KG1 (cell line): ENCODE data around the gene MUC5AC.

Experiments
- DNase-seq: peaks from one replicate; lab custom pipeline; 2025; lab: John Stamatoyannopoulos, UW

MUC5AC gene

DNA sequence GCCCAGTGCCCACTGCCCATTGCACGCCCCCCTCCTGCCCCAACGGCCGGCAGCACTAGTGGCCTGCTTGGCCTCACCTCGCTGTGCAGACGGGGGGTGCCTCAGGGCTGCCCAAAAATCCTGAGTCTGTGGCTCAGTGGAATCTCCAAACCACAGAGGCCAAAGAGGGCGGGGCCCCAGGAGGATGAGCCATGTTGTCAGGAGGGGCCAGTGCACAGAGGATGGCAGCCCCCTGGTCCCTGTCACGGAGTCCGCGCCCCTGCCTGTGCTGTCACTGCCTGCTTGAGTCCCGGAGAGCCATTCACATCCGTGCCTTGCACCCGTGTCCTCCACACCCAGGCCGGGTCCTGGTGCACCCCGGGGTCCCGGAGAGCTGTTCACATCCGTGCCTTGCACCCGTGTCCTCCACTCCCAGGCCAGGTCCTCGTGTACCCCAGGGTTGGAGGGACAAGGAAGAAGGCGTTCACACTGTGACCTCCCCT is 36.4 kb upstream of the MUC5AC start:
- DNase-seq, result no peak

DNA sequence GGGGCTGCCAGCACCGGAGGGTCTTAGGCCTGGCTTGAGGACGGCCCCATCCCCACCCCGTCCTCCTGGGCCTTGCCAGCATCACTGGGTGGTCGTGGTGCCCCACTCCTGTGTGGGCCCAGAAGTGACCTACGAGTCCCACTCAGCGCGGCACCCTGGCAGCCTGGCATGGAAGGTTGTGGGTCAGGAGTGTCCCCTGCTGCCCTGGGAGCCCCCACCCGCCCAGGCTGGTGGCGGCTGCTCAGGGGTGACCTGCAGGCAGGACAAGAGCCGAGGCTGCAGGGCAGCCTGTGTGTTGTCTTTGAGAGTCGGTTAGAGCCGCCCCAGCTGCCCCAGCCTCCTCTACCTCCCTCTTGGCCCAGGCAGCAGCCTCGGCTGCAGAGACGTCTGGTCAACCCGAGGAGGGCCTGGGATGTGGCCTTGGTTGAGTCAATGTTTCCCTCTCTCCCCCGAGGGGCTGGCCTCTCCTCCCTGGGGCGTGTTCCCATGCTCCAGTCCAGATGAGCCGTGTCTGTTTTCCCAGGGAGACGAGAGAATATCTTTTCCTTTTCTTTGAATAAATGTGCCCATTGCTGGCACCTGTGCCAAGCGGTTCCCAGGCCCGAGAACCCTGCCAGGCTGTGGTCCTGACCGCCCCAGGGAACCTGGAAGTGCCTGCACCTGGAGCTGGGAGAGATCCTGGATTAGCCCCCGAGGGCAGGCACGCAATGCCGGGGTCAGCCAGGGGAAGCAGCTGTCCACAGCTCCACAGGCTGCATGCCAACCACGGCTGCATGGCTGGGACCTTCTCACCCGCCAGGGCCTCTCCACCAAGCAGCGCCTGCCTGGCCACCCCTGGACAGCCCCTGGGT is 35.7 kb upstream of the MUC5AC start:
- DNase-seq, result no peak

DNA sequence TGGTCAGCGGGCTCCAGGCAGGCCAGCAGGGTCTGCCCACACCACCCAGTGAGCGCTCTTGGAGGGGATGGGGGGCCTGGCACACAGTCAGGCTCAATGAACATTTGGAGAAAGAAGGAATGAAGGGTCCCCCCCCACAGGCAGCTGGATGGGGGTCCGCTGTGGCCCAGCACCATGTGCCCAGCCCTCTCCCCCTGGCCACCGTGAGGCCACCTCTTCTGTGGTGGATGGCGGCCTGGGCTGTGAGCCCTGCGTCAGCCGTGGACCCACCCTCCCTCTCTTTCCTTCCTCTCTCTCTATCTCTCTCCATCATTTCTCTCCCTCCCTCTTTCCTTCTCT is 35.1 kb upstream of the MUC5AC start:
- no peak for DNase-seq

DNA sequence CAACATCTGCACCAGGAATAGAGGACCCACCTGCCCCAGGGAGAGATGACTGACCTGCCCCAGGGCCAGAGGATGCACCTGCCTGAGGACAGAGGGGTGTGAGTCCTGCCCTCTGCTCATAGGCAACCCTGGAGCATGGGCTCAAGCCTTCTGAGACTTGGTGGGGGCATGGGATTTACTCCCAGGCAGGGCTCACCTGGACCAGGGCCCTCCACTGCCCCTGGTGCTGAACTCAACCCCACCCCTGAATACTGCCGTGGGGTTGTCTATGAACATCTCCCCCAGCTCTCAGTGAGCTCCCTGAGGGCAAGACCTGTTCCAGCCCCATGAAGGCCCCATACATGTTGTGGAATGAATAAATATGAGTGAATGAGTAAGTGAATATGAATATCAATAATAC is 33.8 kb upstream of the MUC5AC start:
- no peak for DNase-seq

DNA sequence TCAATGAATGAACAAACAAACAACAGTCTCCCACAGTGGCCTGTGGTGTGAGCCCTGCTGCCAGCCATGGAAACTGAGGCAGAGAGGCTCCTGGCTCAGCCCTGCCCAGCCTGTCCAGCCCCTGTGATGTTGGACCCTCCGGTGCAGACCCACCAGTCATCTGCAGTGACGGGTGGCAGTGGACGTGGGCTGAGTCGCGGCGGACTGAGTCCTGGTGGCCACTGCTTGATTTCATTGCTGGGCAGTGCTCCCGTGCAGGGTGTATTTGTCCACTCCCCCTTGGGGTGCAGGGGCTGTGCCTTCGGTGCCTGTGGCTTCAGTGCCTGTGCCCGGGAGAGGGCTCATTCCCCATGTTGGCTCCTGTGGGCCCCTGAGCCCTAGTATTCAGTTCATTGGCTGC is 31.9 kb upstream of the MUC5AC start:
- no peak for DNase-seq

DNA sequence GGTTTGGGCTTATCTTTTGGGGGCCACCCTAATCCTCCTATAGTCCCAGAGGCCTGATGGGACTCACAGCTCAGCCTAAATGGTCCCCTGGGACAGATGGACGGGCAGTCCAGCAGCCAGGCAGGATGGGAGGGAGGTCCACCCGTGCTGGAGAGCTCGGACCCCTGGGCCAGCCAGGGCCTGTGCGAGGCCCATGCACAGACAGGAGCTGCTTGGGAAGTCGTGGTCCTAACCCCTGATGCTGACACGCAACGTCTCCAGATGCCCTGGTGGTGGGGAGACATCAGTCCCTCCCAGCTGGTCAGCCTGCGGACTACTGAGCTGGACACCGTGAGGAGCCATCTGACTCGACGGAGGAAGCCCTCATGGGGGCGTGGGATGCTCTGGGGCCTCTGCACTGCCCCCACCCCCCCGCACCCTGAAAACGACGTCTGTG is 31.2 kb upstream of the MUC5AC start:
- DNase-seq, result no peak

DNA sequence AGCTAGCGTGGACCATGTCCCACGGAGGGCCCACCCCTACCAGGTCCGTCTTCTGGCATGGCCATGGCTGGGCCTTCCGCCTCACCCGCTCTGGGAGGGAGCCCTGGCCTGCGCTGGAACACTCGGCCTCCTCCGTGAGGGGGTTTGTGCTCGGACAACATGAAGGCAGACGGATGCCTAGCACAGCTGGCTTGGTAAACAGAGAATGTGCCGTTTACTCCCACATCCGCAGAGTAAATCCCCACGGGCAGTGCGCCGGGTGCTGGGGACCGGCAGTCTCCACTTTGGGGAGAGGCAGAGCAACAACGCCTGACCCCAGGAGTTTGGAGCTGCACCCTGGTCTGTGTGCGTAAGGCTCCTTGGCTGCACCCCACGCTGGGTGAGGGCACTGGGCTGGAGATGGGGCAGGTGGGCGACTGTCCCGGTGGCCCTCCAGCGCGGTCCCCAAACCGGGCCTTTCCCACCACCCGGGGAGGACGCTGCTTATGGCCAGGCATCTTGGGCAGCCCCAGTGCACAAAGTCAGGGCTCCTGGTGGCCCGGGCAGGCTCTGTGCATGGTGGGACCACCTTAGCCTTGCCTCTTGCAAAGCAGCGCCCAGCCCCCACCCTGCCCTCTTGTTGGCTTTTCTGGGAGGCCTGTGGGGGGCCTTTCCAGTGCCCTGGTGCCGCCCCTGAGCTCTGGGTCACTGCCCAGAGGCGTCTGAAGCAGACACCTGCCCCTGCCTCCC is 30.7 kb upstream of the MUC5AC start:
- DNase-seq, result no peak

DNA sequence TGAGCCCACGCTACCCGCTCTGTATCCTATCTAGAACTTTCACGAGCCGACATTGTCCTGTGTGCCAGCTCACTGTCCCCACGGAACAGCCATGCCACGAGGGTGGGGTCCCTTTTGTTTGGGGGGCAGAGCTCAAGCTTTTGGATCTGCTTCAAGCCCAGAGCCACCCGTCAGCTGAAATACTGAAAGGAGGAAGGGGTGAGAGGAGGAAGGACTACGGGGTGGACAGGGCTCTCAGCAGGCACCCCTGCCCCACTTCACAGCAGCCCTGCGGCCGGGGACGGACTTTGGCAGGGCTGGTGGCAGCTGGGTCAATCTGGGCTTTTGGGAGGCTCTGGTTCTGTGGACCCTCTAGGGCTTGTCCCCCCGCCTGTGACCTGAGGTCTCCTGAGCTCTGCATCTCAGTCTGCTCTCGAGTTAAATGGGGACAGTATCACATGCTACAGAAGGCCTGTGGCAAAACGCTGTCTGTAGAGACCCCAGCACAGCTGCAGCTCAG is 30.0 kb upstream of the MUC5AC start:
- no peak for DNase-seq

DNA sequence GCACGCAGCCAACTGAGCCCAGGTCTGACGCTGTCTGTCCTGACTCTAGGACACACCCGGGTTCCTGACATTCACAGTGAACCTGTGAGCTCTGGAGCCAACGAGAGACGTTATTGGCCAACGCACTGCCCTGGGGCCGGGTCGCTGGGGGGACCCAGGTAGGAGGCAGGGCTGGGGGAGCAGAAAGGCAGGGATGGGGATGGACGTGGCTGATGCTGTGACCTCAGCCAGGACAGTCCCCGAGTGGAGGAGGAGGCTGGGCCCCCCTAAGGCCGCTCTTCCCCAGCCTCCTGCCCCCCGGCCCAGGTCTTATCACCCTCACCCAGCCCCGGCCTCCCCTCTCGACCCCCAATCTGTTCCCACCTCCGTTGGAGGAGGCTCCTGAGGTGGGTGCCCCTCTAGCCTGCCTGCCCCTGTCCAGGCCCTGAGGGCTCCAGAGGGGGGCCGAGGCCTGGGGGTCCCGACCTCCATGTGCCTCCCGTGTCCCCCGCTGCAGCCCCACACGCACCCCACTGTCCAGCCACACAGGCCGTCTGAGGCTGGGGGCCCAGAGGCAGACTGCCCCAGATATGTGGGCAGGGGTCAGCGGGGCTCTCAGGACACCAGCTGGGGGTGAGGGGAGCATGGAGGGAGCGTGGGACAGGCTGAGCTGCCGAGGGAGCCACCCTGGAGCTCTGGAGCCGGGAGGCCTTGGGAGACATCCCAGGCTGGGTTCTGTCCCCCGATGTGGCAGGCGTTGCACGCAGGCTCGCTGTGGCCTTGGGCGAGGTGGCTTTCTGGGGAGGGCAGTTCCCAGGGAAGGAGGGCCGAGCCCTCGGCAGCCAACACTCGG is 29.2 kb upstream of the MUC5AC start:
- DNase-seq, result no peak

DNA sequence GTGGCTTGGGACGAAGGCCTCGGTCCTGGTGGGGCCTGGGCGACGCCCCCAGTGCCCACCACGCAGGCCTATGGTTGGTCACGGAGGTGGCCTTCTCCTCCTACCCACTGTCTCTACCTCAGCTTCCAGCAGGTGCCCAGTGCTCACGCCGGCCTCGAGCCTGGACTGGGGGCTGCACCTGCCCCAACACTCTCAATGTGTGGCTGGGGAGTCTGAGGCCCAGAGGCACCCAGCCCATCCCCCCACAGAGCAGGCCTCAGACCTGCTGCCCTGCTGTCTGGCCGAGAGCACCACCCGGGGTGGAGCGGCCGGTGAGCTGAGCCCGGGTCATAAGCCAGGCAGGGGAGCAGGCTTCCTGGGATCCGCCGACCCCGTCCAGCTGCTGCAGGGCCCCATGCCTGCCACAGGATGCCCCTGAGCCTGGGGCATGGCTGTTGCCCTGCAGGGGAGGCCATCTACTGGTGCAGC is 28.6 kb upstream of the MUC5AC start:
- DNase-seq, result no peak

DNA sequence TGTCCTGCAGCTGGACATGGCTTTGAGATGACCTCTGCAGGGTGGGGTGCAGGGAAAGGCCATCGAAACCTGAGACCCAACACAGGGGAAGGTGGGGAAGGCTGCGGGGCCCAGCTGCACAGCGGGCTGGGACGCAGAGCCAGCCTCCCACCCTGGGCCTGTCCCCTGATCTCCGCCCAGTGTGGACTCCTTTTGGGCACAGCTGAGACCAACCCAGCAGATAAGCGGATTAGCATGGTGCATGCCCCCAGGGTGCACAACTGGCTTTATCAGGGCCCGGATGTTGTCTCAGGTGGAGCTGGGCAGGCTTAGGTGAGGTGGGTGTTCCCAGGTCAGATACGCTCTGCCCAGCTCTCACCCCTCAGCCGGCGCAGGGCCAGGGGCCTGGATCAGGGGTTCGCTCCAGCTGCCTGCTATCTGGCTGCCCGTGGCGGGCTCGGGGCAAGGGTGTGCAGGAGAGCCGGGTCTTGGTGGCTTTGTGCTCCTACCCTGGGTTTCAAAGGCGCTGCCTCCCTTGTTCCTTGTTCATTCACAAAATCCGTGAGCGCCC is 28.1 kb upstream of the MUC5AC start:
- no peak for DNase-seq

DNA sequence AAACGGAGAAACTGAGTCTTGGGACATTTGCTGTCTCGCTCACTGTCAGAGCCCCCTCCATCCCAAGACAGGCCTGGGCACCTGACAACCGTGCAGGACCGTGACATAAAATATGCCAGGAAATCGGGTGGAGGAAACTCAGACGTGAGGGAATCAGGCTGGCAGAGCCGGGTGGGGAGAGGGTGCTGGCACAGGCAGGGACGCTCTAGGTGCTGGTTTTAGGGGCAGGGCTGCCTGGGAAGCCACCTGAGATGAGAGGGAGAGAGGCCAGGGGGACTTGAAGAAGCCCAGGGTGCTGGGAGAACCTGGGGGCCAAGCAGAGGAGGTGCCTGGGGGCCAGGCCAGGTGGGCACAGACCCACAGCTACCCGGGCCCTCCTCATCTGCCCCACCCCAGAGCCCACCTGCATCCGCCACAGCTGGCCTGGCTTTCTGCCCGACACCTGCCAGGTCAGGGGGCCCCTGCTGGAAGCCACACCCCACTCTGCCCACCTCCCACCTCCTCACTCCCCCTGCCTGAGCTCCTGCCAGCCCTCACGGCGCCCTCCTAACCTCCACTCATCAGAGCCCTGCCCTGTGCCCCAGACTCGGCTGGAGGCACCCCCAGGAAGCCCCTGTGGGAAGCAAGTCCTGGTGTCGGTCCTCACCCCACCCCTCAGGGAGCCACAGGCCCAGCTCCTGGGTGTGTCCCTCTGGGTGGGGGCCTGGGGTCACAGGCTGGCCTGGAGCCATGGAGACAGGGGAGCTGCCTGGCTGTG is 27.3 kb upstream of the MUC5AC start:
- no peak for DNase-seq

DNA sequence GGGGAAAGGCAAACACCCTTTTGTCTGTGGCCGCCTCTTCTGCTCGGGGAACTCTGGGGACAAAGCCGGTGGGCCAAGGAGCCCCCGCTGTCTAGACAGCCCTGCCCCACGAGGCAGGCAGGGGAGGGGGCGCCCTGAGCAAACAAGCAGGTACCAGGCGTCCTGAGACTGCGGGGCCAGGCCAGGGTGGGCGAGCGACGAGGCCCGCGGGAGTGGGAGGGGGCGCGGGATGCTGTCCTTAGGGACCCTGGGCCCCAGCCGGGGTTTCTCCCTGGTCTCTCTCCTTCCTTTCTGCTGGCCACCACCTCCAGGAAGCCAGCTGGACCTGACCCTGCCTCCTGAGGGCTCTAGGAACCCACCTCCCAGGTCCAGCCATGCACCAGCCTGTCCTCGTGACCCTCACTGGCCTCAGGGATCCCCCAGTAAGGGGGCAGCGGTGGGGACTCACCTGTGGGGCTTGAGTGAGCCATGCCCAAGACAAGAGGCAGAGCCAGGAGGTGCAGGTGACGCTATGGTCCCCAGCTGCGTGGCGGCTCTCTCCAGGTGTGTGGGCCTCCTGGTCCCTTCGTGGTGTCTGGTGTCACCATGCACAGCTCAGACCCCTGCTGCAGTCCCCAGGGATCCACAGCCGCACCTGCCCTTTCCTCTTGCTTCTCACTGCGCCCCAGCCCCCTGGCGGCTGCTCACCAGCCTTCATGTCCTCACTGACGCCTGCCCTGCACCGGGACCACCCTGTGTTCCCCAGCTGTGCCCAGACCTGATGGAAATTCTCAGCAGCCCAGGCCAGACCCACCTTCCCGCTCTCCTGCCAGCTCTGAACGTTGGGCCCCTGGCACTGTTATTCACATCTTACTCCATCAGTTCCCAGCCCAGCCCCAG is 26.5 kb upstream of the MUC5AC start:
- no peak for DNase-seq

DNA sequence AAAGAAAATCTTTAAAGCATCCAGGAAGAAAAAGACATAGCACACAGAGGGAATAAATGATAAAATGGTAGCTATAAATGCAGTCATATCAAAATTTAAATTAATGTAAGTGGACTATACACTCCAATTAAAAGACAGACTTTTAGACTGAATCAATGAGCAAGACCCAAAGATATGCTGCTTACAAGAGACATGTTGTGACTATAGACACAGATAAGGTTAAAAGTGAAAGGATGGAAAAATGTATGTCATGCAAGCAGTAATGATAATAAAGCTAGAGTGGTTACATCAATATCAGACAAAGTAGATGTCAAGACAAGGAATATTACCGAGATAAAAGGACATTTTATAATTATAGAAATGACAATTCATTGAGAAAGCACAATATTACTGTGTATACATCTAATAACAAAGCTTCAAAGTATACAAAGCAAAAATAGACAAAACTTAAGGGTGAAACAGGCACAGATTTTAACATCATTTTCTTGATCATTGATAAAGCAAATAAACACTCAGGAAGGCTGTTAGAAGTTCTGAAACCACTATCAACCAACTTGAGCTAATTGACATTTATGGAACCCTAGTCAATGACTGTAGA is 22.8 kb upstream of the MUC5AC start:
- DNase-seq, result no peak

DNA sequence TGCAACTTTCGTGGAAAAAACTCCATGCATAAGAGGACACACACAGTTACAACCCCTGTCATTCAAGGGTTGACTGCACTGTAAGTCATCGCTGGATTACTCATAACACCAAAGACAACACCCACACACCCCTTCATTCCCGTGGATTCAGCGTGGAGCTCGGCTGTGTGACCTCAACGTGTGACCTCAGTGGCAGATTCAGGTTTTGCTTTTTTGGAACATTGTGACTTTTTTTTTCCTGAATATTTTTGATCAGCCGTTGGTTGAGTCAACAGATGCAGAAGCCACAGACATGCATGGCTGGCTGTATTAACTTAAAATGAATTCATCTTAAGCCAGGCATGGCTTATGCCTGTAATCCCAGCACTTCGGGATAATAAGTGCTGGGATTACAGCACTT is 19.7 kb upstream of the MUC5AC start:
- DNase-seq, result no peak

DNA sequence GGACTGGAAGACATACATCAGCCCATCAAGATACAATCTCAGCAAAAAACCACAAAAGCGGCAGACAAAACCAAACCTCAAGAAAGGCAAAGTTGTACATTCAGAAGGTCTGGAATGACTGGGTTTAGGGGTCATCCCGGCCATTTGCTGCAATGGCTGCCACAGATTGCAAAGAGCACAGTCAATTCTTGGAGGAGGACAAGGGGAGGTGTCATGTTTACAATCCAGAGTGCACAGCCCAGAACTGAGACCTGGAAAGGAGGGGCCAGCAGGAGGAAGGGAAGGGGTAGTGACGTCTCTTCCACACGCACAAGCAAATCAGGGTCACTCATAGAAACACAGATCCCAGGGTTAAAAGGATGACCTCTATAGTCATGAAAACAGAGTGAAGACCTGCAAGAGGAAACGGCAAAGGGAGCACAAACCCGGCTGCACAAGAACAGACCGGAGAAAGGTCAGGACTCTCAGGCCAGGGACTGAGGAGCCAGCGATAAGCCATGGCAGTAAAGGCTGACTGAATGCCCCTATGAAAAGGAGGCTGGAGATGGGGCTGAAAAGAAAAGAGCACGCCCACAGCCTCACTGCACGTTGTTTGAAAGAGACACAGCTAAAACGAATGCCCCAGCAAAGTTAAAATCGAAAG is 18.2 kb upstream of the MUC5AC start:
- DNase-seq, result no peak

DNA sequence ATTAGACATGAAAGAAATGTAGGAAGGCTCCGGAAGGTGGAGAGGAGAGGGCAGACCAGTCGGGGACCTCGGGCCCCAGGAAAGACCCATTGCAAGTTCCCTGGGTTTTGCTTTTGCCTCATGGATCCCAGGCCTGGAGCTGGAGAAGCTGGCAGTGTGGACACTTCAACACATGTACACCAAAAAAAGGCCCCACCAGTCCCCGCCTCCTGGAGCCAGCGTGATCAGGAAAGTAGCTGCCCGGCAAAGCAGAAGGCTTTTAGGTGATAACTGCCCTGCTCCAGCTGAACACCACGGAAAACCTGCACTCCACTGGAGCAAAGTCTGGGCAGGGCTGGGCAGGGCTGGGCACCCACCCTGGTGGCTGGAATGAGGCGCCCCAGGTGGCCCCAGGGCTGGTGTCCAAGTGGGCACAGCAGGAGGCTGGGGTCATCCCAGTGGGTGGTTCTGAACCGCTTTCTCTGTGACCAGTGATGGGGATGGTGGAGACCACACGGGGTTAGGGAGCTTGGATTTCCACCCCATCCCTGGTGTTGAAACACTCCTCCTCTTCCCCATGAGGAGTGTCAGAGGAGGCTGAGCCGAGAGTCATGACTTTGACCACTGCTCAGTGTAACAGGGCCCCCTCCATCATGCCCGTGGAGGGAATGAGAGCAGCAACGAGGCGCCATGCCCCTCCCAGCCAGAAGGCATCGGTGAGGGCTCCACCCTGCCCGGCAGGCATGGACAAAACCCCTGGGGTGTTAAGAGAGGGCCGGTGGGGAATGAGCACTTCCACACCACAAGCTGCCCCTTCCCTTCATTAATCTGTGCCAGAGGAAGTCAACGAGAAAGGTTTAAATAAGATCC is 16.9 kb upstream of the MUC5AC start:
- no peak for DNase-seq

DNA sequence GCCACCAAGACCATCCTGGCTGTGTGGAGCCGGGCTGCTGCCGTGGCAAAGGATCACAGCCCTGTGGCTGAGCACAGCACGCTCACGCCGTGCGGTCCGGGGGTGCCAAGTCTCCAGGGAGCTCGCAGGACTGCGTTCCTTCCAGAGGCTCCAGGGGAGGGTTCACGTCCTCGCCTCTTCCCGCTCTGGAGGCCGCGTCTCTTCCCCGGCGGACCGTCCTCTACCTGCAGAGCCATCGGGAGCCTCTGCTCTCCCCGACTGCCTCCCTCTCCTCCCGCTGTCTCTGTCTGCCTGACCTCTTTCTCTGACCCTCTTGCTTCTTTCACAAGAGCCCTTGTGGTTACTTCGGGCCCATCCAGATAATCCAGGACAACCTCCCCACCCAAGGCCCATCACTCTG is 11.4 kb upstream of the MUC5AC start:
- no peak for DNase-seq
